ENCODE data around the gene TRPV4.

- TF ChIP-seq CTCF (IDR thresholded peaks at IDR 0.05; ENCODE audit: poor library complexity) (no peak), EZH2 (IDR thresholded peaks at IDR 0.05; ENCODE audit: borderline replicate concordance) (no peak), EZH2phosphoT487 (IDR thresholded peaks at IDR 0.05; ENCODE audit: low read depth, severe bottlenecking, unreplicated experiment) (no peak)
These were observed 39.8 kb downstream of the TRPV4 start for GRCh38 chr12:109793411-109793810.

Measured in hepatocyte (in vitro differentiated cells).